ENCODE results near the gene ENOX1.

ENOX1 gene

GRCh38 chr13:43374621-43375020 is 412.2 kb downstream of the ENOX1 start:
- H3K27me3 ChIP-seq, result no peaks in the 10 kb centered on the region
- no peaks in the 10 kb centered on the region for H3K36me3 ChIP-seq
- TF ChIP-seq Cebpa-rat (IDR thresholded peaks at IDR 0.05), result no peak
- peaks cover 28% of the 10 kb centered on the region for H3K4me1 ChIP-seq
- no peak overlapping the region for H3K4me3 ChIP-seq
- peak overlapping the region; percentile 58 for H3K4me2 ChIP-seq
- no peaks in the 10 kb centered on the region for H4K20me1 ChIP-seq
- H3K27ac ChIP-seq, result no peak overlapping the region
- no peak overlapping the region for H3K9ac ChIP-seq
- no peaks in the 10 kb centered on the region for H3K9me3 ChIP-seq

GRCh38 chr13:43373400-43373799 is 413.4 kb downstream of the ENOX1 start:
- no peak overlapping the region for H3K9ac ChIP-seq
- peaks cover 29% of the 10 kb centered on the region for H3K4me1 ChIP-seq
- no peak overlapping the region for H3K27ac ChIP-seq
- no peaks in the 10 kb centered on the region for H3K27me3 ChIP-seq
- H3K36me3 ChIP-seq, result no peaks in the 10 kb centered on the region
- no peaks in the 10 kb centered on the region for H3K9me3 ChIP-seq
- no peak for TF ChIP-seq Cebpa-rat (IDR thresholded peaks at IDR 0.05)
- H4K20me1 ChIP-seq, result no peaks in the 10 kb centered on the region
- H3K4me3 ChIP-seq, result no peak overlapping the region
- H3K4me2 ChIP-seq, result peak overlapping the region; percentile 16; the same call in 1 of the 2 replicates

- Histone ChIP-seq H3K4me1 (peaks cover 36% of the 10 kb centered on the region), H4K20me1 (no peaks in the 10 kb centered on the region), H3K27me3 (no peaks in the 10 kb centered on the region), H3K9me3 (no peaks in the 10 kb centered on the region), H3K4me2 (no peak overlapping the region), H3K27ac (no peak overlapping the region), H3K9ac (no peak overlapping the region), H3K4me3 (no peak overlapping the region), H3K36me3 (no peaks in the 10 kb centered on the region)
- no peak for TF ChIP-seq Cebpa-rat (IDR thresholded peaks at IDR 0.05)
These were observed 415.9 kb downstream of the ENOX1 start for GRCh38 chr13:43370842-43371241.

GRCh38 chr13:43369319-43369718 is 417.5 kb downstream of the ENOX1 start:
- Histone ChIP-seq H3K36me3 (no peaks in the 10 kb centered on the region), H3K4me3 (no peak overlapping the region), H3K4me2 (no peak overlapping the region), H3K9ac (no peak overlapping the region), H3K27me3 (no peaks in the 10 kb centered on the region), H3K9me3 (no peaks in the 10 kb centered on the region), H3K4me1 (peaks cover 26% of the 10 kb centered on the region), H3K27ac (no peak overlapping the region), H4K20me1 (no peaks in the 10 kb centered on the region)
- no peak for TF ChIP-seq Cebpa-rat (IDR thresholded peaks at IDR 0.05)

GRCh38 chr13:43368003-43368402 is 418.8 kb downstream of the ENOX1 start:
- no peak overlapping the region for H3K4me3 ChIP-seq
- H3K36me3 ChIP-seq, result no peaks in the 10 kb centered on the region
- H3K27me3 ChIP-seq, result no peaks in the 10 kb centered on the region
- H3K9ac ChIP-seq, result no peak overlapping the region
- peak overlapping the region; percentile 39 for H3K4me2 ChIP-seq
- H4K20me1 ChIP-seq, result no peaks in the 10 kb centered on the region
- peaks cover 15% of the 10 kb centered on the region for H3K4me1 ChIP-seq
- H3K9me3 ChIP-seq, result no peaks in the 10 kb centered on the region
- no peak overlapping the region for H3K27ac ChIP-seq
- no peak for TF ChIP-seq Cebpa-rat (IDR thresholded peaks at IDR 0.05)

GRCh38 chr13:43365039-43365344 is 421.8 kb downstream of the ENOX1 start:
- Histone ChIP-seq H3K27me3 (no peaks in the 10 kb centered on the region), H3K4me2 (no peak overlapping the region), H3K4me1 (peaks cover 15% of the 10 kb centered on the region), H3K4me3 (no peak overlapping the region), H3K36me3 (no peaks in the 10 kb centered on the region), H3K27ac (no peak overlapping the region), H3K9me3 (no peaks in the 10 kb centered on the region), H3K9ac (no peak overlapping the region), H4K20me1 (no peaks in the 10 kb centered on the region)
- no peak for TF ChIP-seq Cebpa-rat (IDR thresholded peaks at IDR 0.05)

- H3K4me3 ChIP-seq, result no peak overlapping the region
- no peaks in the 10 kb centered on the region for H3K36me3 ChIP-seq
- H3K27ac ChIP-seq, result no peak overlapping the region
- H3K4me2 ChIP-seq, result no peak overlapping the region
- H3K9me3 ChIP-seq, result no peaks in the 10 kb centered on the region
- no peak overlapping the region for H3K9ac ChIP-seq
- no peaks in the 10 kb centered on the region for H4K20me1 ChIP-seq
- H3K4me1 ChIP-seq, result peaks cover 15% of the 10 kb centered on the region
- no peak for TF ChIP-seq Cebpa-rat (IDR thresholded peaks at IDR 0.05)
- no peaks in the 10 kb centered on the region for H3K27me3 ChIP-seq
These were observed 422.3 kb downstream of the ENOX1 start for GRCh38 chr13:43364210-43365038.

- no peak overlapping the region for H3K4me3 ChIP-seq
- no peaks in the 10 kb centered on the region for H3K9me3 ChIP-seq
- H3K36me3 ChIP-seq, result no peaks in the 10 kb centered on the region
- H3K4me1 ChIP-seq, result peaks cover 18% of the 10 kb centered on the region
- TF ChIP-seq Cebpa-rat (IDR thresholded peaks at IDR 0.05), result no peak
- no peaks in the 10 kb centered on the region for H4K20me1 ChIP-seq
- H3K27me3 ChIP-seq, result no peaks in the 10 kb centered on the region
- no peak overlapping the region for H3K27ac ChIP-seq
- no peak overlapping the region for H3K9ac ChIP-seq
- no peak overlapping the region for H3K4me2 ChIP-seq
These were observed 423.4 kb downstream of the ENOX1 start for GRCh38 chr13:43363156-43363953.

- H3K9ac ChIP-seq, result no peak overlapping the region
- H3K9me3 ChIP-seq, result no peaks in the 10 kb centered on the region
- TF ChIP-seq Cebpa-rat (IDR thresholded peaks at IDR 0.05), result no peak
- no peaks in the 10 kb centered on the region for H4K20me1 ChIP-seq
- no peaks in the 10 kb centered on the region for H3K36me3 ChIP-seq
- H3K27ac ChIP-seq, result no peak overlapping the region
- H3K4me3 ChIP-seq, result no peak overlapping the region
- peaks cover 19% of the 10 kb centered on the region for H3K4me1 ChIP-seq
- H3K27me3 ChIP-seq, result no peaks in the 10 kb centered on the region
- no peak overlapping the region for H3K4me2 ChIP-seq
These were observed 424.2 kb downstream of the ENOX1 start for GRCh38 chr13:43362556-43362955.

GRCh38 chr13:43360892-43361610 is 425.7 kb downstream of the ENOX1 start:
- no peak overlapping the region for H3K9ac ChIP-seq
- H3K36me3 ChIP-seq, result no peaks in the 10 kb centered on the region
- no peaks in the 10 kb centered on the region for H4K20me1 ChIP-seq
- no peak for TF ChIP-seq Cebpa-rat (IDR thresholded peaks at IDR 0.05)
- no peaks in the 10 kb centered on the region for H3K27me3 ChIP-seq
- H3K27ac ChIP-seq, result no peak overlapping the region
- peaks cover 34% of the 10 kb centered on the region for H3K4me1 ChIP-seq
- no peak overlapping the region for H3K4me2 ChIP-seq
- no peaks in the 10 kb centered on the region for H3K9me3 ChIP-seq
- no peak overlapping the region for H3K4me3 ChIP-seq
